EH (cell line): ENCODE data around the gene IWS1.
A peak's percentile ranks its signal among the peaks of the same experiment; 100 is the strongest.

ENCODE experiments used
- DNase-seq: peaks from one replicate; pipeline ENCODE4 v3.0.0-alpha.2; 2015; ENCODE audit warnings: low read depth

Gene IWS1

DNA sequence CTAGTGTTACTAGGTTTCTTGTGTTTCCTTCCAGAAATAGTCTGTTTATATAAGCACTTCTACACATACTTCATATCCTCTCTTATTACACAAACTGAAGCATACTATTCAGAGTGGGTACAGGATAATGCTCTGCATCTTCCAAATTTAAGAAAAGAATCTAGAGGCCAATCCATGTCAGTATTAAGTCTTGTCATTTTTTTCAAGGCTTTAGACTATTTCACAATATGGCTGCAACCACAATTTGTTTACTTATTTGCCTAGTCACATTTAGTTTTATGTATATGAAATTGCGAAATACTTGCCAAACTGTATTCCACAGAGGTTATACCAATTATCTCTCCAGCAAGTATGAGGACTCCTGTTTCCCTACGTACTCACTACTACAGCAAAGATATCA, 27.9 kb downstream of the IWS1 start:
- DNase-seq: peak; percentile 65

GRCh38 chr2:127490283-127490682, 36.0 kb downstream of the IWS1 start:
- no peak for DNase-seq

DNA sequence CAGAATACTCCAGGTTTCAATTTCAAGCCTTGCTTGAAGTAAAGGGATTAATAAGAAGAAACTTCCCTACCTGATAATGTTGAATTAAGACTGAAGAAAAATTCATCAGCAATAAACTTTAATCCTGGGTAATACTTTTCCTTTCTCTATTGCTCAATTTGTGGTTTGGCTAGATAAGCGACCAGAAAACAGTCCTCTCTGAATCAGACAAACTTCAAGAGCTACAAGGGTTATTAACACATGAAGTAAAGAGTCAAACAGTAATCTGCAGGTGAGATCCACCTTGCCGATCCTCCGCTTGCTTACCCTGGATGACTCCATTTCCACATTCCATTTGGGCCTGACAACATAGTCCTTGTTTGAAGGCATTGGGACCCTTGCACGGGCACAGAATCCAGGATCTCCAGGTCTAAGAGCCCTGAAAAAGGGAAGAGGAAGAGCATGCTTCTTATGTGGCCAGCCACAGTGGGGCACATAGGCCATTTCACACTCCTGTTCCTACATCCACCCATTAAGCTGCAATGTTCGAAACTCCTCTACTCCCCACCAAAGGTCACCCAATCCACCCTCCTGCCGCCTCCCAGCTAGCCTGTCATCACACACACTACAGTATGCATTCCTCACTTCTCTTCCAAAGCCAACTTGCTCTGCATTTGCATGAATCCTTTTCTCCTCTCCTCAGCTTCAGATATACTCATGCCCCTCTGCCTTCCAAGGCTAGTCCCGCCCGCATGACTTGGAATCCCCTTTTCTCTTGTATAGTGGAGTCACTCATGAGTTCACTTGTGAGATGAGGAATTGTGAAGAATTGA, 39.8 kb downstream of the IWS1 start:
- DNase-seq: no peak

DNA sequence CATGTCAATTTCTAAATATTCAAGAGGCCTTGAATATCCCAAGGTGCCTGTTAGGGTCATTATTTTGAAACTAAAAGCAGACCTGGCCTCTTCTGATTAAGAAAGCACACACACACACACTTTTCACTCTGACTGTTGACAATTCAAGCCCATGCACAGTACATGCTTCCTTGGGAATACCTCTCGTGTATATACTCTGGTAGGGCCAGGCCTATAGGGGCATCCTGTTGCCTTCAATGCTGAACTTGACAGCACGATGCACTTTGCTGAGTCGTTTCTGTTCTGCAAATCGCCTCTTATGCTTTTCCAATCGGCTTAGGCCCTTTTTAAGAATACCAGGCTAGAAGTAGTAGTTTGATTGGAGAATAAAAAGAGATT, 40.6 kb downstream of the IWS1 start:
- DNase-seq: no peak

DNA sequence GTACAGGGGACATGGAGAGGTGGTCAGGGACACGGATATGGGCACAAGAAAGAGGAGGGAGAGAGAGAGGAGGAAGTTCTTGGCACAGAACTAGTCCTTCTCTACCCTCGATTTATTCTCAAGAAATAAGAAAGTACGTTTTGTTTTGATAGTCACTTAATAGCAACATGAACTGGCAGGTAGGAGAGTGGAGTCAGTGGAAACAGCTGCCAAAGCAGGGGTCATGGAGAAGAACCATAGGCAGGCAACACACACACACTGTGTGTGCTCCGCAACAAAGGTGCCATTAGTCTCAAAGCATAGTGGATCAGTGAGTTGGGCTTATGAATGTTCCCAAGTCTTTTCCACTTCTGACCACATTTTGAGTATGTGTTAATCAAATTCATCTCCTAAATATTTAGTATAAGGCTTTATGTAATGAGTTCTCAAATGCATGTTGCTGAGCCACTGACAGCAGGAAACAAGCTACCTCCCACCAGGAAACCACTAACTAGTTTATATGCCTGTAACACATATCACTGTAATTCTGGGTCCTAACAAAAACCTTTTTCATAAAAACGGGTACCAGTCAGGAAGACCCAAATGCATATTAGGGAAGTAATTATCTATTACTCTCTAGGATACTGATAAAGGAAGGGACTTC, 41.1 kb downstream of the IWS1 start:
- no peak for DNase-seq

DNA sequence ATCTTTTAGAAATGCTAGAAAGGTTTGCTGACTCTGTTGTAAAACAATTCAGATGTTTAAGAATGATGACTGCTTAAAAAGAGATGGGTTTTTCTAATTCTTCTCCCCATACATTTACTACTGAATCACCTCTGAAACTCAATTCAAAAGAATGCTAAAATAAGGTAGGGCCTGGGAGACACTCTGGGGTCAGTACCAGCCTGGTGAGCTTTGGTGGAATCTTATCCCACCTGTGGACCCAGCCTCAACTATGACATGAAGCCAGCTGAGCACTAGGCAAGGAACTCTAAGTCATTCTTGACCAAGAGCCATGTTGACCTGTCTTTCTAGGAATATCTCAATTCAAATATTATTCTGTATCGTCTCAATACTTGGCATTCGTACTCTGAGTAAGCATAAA, 44.3 kb downstream of the IWS1 start:
- DNase-seq: no peak

DNA sequence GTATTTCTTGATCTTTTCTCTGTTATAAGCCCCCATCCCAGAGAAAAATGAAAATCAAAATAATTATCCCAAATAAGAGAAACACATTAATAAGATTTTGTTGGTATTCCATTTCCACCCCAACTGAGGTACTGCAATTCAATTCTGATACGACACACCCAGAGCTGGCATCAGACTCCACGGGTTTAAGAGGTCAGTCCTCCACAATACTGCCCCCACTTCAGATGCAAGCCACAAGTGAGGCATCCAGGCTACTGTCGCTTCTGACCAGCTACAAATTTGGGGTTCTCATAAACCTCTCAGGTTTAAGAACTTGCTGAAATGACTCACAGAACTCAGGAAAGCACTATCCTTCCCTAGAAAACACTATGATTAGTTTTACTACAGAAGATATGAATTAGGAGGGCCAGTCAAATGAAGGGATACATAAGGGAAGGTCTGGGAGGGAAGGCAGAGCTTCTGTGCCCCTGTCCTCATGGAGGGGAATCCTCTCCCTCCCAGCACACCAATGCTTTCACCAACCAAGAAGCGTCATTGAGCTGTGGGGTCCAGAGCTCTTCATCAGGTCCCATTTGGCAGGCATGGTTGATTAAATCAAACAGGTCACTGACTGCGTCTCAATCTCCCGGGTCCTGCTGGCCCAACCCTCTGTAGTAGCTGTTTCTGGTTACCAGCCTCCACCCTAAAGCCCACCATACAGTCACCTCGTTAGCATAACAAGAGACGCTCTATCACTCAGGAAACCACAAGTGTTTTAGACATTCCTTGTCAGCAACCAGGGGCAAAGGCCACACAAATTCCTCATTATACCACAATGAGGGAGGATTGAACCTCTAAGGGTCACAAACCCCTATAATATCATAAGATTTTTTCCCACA, 46.2 kb downstream of the IWS1 start:
- DNase-seq: peak; percentile 46

DNA sequence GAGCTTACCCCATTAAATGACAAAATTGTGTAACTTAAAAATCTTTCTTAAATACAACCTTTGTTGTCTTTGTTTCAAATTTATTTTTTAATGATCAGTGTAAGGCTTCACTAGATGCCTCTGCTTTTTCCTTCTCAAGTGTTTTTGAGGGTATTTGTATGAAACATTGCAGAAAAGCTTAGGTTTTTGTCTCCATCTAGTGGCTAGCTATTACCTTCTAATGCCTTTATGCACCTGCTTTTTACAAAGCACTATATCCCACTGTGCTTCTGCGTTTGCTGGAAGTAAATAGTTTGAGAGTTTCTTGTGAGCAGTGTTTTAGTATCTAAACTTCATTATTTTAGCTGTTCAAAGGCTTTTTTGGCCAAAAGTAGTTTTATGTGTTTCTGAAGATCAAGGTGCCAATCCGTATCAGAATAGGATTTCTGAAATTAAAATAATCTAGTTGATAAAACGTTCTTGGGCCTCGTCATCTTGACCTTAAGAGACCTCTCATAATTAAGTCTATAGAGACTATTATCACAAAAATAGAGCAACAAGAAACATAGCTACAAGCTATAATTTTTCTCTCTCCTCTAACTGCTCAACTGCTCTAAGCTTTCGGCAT, 47.0 kb downstream of the IWS1 start:
- peak; percentile 68 for DNase-seq

DNA sequence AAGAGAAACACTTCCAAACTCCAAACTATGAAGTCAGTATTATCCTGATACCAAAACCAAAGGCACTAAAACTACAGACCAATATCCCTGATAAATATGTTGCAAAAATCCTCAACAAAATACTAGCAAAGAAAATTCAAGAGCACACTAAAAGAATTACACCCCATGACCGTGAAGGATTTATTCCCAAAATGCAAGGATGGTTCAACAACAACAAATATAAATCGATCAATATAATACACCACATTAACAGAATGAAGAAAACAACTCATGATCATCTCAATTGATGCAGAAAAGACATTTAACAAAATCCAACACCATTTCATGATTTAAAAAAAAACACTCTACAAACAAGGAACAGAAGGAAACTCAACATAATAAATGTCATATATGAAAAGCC, 50.5 kb downstream of the IWS1 start:
- DNase-seq: no peak

DNA sequence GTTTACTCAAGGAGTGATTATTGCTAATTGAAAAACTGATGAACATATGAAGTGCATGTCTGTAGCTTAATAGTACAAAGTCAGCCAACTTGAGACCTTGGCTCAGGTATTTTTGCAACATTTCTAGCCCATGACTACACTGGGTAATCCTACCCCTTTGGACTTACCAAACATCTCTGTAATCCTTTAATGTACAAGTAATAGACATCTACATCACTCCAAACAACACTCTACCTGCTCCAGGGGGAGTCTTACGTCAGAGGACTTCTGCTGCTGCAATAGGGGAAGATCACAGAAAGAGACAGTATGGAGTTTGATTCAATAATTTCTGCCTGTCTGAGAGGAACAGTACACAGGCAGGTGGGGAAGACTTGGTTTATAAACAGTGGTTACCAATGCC, 54.0 kb downstream of the IWS1 start:
- no peak for DNase-seq

GRCh38 chr2:127471286-127471988, 54.9 kb downstream of the IWS1 start:
- no peak for DNase-seq

DNA sequence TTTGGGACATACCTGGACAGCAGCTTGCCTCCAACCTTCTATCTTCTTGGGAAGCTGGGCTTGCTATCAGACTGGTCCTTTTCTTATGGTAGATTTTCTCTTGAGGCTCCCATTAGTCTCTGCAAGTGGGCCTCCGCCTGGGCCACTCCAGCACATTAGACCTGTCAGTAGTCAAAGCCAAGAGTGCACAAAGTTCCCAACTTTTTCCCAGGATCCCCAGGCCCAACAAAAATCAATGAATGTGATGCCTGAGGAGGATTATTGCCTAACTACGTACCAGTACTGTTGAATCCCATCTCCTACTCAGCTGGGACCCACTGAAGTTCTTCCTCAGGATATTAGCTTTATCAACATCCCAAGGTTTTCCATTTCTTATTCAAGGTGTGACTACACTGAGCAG, 56.3 kb downstream of the IWS1 start:
- no peak for DNase-seq

GRCh38 chr2:127469051-127469450, 57.2 kb downstream of the IWS1 start:
- DNase-seq: no peak

GRCh38 chr2:127465258-127465657, 61.0 kb downstream of the IWS1 start:
- DNase-seq: no peak

DNA sequence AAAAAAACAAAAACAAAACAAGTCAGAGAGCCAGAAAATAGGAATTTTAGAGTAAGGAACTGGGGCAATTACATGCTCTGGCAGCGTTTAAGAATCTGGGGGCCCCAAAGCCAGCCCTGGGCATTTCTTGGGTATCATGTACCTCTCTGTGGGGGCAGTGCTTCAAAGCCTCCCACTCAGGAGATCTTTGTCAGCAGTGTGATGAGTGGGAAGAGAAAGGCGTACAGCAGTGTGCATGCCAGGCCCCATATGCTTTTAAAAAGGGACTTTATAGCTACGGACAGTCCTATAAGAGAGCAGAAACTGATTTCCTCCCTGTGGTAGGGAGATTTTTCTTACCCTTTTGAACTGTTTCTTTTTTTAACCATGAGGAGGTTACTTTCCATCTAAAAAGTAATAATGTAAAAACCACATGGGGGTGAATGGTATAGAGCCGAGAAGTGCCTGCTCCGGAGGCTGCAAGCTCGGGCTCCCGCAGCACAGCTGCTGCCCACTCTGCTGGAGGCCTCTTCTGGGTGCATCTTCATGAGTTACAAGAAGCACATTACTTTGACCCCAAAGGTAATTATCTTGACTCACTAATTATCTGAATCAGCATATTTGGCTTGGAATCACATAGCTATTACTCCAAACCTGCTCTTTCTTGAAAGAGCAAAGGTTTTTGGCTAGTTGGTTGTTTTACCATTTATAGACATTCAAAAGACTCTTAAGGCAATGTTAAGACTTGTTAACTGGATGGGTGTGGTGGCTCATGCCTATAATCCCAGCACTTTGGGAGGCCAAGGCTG, 61.6 kb downstream of the IWS1 start:
- no peak for DNase-seq

GRCh38 chr2:127463155-127463991, 62.9 kb downstream of the IWS1 start:
- no peak for DNase-seq

DNA sequence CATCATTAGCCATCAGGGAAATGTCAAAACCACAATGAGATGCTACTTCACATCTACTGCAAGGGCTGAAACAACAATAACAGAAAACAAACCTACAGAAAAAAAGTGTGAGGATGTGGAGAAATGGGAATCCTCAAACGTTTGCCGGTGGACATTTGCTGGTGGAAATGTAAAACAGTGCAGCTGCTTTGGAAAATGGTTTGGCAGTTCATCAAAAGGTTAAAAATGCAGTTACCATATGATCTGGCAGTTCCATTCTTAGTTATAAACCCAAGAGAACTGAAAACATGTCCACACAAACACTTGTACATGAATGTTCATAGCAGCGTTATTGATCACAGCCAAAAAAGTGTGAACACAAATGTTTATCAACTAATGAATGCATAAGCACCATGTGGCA, 63.8 kb downstream of the IWS1 start:
- DNase-seq: no peak

DNA sequence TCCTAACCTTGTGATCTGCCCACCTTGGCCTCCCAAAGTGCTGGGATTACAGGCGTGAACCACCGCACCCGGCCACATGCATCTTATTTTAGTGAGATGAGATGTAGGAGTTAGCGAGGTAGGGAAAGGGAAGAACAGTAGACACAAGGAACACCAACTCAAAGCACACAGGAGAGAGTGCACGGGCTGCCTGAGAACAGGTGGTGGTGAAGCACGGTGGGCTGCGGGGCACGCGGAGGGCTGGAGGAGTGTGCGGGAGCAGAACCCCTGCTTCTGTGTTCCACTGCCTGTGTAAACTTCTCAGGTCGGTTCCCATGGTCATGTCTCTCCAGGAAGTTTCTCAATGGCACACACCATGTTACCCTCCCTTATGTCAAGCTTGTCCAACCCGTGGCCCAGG, 69.3 kb downstream of the IWS1 start:
- no peak for DNase-seq

DNA sequence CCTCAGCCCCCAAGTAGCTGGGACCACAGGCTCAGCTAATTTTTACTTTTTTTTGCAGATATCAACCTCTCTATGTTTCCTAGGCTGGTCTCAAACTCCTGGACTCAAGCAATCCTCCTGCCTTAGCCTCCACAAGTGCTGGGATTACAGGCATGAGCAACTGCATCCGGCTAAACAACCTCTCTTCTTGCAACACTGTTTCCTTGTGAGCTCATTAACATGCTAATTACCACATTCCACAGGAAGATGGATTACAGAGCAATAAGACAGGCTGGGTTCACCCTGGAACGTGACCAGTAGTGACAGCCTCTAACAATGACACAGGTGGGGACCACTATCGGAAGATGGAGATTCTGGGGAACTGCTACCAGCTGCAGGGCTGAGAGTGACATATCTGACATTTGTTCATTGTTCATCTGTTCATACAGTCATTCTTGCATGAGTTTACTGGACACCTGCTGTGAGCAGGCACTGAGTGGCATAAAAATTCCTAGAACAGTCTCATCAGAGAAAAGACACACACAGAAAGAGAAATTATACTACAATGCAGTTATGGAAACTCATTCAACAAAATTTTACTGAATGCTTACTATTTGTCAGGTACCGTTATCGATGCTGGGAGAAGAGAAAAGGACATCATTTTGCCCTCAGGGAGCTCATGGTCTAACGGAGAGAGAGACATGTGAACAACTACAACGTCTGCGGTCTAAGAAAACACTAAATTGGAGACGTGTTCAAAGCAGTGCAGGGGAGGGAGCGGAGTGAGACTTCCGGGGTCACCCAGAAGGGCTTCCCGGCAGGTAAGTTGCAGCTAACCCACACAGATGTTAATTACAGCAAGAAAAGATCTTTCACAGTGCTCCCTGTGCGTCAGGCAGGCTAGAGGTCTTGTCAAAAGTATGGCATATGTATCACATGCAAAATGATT, 70.5 kb downstream of the IWS1 start:
- peak; percentile 16 for DNase-seq
